Adrenal gland (tissue), 12 donors: ENCODE data around the gene TEKT5. TPM values are rescaled to one million over a fixed set of nuclear protein-coding genes. Genes with fewer than 3 reads are reported as not detected.

ENCODE experiments used
- DNase-seq, 7 donors: peaks; one replicate each; pipeline ENCODE4 v3.0.0-alpha.2; 2019 to 2020
- H3K27ac ChIP-seq, 5 donors: fragments of 200-600 bp; sonication (generic) in 4 of 5; 1 replicate in 3 of 5; 2 replicates in 2 of 5; pipeline versions ENCODE4 v1.5.1 to v1.8.0; 2016 to 2020; ENCODE audit warnings: mild to moderate bottlenecking in 1 of 5
- H3K27me3 ChIP-seq: fragments of 200-600 bp; 2 replicates; pipeline ENCODE4 v1.8.0; 2021
- H3K36me3 ChIP-seq, 2 donors: fragments of 200-600 bp; replicated peaks in 1 of 2; 1 replicate in 1 of 2; 2 replicates in 1 of 2; pipeline versions ENCODE4 v1.5.1 to v1.8.0; 2018 to 2022
- H3K4me1 ChIP-seq, 2 donors: fragments of 200-600 bp; replicated peaks in 1 of 2; 1 replicate in 1 of 2; 2 replicates in 1 of 2; pipeline versions ENCODE4 v1.5.1 to v1.8.0; 2018 to 2021
- H3K4me3 ChIP-seq, 4 donors: fragments of 200-600 bp; sonication (generic) in 3 of 4; one replicate each; pipeline ENCODE4 v1.5.1; 2016 to 2018
- H3K9me3 ChIP-seq, 3 donors: fragments of 200-600 bp; sonication (generic) in 1 of 3; replicated peaks in 1 of 3; 1 replicate in 2 of 3; 2 replicates in 1 of 3; pipeline versions ENCODE4 v1.5.1 to v1.8.0; 2016 to 2021
- POLR2A ChIP-seq, 2 donors: fragments of 450-650 bp; IDR thresholded peaks; one replicate each; pipeline ENCODE4 v1.6.1; 2017; ENCODE audit warnings: antibody characterized with exemption in 2 of 2, mild to moderate bottlenecking in 2 of 2, moderate library complexity in 1 of 2
- WGBS, 4 donors: extraction: QIAGEN DNeasy Blood & Tissue Kit in 2 of 4; methylation state at CpG; one replicate each; pipeline versions ENCODE4 v1.1.5 to v1.1.7; 2013 to 2017; 5-methylcytosine and 5-hydroxymethylcytosine counted together
- intact Hi-C, 2 donors: fragments of 100-400 bp; cut with DNase I; formaldehyde crosslinking; loops; one replicate each; pipeline versions ENCODE4 v1.14.1 to v1.15.0; 2022 to 2023
- polyA plus RNA-seq, 3 donors: library from polyadenylated mRNA; stranded (reverse); fragments of 200-250 nt in 2 of 3; fragments of 350-450 nt in 1 of 3; fragmentation: Illumina TruSeq in 1 of 3; extraction: RNeasy Lipid Tissue Mini Kit (QIAGEN cat#74804) in 1 of 3; gene quantifications; one replicate each; pipeline ENCODE4 v1.2.3, GENCODE V29; 2013 to 2014
- total RNA-seq, 9 donors: library from RNA; depleted of rRNA in 4 of 9; stranded (reverse); fragments of >200 nt in 4 of 9; fragments of 120-200 nt in 1 of 9; fragmentation: NEBNext Ultra II Directional in 1 of 9; extraction: Animal tissue kit (Norgen Biotek cat#: 25700) in 1 of 9; gene quantifications; one replicate each; pipeline versions ENCODE4 v1.1.0 to v1.2.4, GENCODE V29; 2013 to 2023
- TF ChIP-seq, protein P1 (sequence below), 6 experiments: fragments of 450-650 bp in 4 of 6; fragments of 200-600 bp in 2 of 6; sonication (generic) in 1 of 6; IDR thresholded peaks; 1 replicate in 5 of 6; 2 replicates in 1 of 6; pipeline versions ENCODE4 v1.5.1 to v1.8.0; 2016 to 2021; ENCODE audit warnings: antibody characterized with exemption in 6 of 6, mild to moderate bottlenecking in 2 of 6, moderate library complexity in 1 of 6
- donor health status: healthy with polysubstance abuse.
- donor health status: Bipolar disorder and iron deficiency.
- donor health status: DM: yes; HTN: yes; CAD: no.
- donor health status: DM: no; HTN: no; CAD: no.
- donor health status: DM: no; HTN: no; CAD: no.
- donor health status: DM: yes; HTN: yes; CAD: no.

TEKT5 gene
- total and polyA plus RNA-seq, 12 donors = 0.34 to 0.88 (median 0.43) TPM; not detected in 8

DNA sequence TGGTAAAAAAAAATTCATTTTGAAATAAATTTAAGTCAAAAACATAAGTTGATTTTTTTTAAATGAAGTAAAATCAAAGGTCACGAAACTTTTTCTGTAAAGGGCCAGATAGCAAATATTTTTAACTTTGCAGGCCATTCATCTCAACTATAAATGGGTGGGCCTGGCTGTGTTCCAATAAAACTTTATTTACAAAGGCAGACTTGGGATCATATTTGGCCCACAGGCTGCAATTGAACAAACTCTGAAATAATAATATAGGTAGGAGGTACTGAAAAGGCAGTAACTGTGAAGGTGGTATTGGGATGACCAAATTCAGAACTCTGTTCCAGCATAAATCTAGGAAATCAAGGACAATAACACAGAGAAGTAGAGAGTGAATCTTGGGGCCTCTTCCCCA lies 102.1 kb downstream of the TEKT5 start:
- no peaks in the 10 kb centered on the region for H3K36me3 ChIP-seq
- H3K4me1 ChIP-seq = no peaks in the 10 kb centered on the region
- intact Hi-C loops = no loop called here
- no peak for TF ChIP-seq POLR2A (IDR thresholded peaks at IDR 0.05)
- TF ChIP-seq, protein P1, sequence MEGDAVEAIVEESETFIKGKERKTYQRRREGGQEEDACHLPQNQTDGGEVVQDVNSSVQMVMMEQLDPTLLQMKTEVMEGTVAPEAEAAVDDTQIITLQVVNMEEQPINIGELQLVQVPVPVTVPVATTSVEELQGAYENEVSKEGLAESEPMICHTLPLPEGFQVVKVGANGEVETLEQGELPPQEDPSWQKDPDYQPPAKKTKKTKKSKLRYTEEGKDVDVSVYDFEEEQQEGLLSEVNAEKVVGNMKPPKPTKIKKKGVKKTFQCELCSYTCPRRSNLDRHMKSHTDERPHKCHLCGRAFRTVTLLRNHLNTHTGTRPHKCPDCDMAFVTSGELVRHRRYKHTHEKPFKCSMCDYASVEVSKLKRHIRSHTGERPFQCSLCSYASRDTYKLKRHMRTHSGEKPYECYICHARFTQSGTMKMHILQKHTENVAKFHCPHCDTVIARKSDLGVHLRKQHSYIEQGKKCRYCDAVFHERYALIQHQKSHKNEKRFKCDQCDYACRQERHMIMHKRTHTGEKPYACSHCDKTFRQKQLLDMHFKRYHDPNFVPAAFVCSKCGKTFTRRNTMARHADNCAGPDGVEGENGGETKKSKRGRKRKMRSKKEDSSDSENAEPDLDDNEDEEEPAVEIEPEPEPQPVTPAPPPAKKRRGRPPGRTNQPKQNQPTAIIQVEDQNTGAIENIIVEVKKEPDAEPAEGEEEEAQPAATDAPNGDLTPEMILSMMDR (IDR thresholded peaks at IDR 0.05) = no peak
- peaks cover 6% of the 10 kb centered on the region for H3K27me3 ChIP-seq
- DNase-seq = no peak
- 77 to 91% (median 82%) methylated on average over 1 of the region's 1 CpG for WGBS, 4 donors
- no peaks in the 10 kb centered on the region for H3K9me3 ChIP-seq
- no peak overlapping the region for H3K4me3 ChIP-seq
- H3K27ac ChIP-seq = no peak overlapping the region

DNA sequence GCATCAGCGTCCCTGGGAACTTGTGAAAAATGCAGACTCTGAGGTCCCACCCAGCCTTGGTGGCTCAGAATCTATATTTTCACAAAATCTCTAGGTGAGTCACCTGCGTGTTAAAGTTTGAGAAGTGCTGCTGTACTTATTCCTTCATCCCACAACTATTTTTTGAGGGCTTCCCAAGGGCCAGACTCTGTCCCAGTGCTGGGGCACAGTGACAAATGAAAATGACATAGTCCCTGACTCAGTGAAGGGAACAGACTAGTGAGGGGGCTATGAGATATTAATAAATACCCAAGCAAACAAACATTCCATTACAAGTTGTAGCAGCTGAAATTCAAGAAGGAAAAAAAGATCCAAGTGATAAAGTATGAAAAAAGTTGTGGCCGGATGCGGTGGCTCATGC lies 104.4 kb downstream of the TEKT5 start:
- no peak for DNase-seq
- Histone ChIP-seq H3K4me3 (no peak overlapping the region), H3K27ac (no peak overlapping the region), H3K9me3 (no peaks in the 10 kb centered on the region), H3K4me1 (no peaks in the 10 kb centered on the region), H3K36me3 (no peaks in the 10 kb centered on the region), H3K27me3 (no peaks in the 10 kb centered on the region)
- no peak for TF ChIP-seq POLR2A (IDR thresholded peaks at IDR 0.05)
- TF ChIP-seq, protein P1 (IDR thresholded peaks at IDR 0.05) = no peak
- WGBS, 4 donors = 80 to 82% (median 81%) methylated on average over 4 of the region's 4 CpGs
- intact Hi-C loops = no loop called here

DNA sequence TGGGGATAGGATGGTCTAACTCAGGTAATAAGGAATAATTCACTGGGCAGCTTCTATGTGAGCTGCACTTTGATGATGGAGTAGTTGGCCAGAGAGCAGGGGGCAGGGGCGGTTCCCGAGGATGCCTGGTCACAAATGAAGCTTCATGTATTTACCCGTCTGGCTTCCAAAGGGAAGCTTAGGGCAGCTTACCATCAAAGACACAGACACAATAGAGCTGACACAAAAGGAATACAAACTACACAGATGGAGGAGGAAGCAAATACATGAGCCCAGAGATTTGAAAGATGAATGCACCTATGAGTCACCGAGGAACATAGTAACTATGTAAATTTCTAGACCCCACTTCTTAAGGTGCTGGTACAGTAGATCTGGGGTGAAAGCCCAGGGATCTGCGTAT lies 105.6 kb downstream of the TEKT5 start:
- Histone ChIP-seq H3K36me3 (no peaks in the 10 kb centered on the region), H3K27ac (no peak overlapping the region), H3K4me3 (no peak overlapping the region), H3K9me3 (no peaks in the 10 kb centered on the region), H3K27me3 (no peaks in the 10 kb centered on the region), H3K4me1 (no peaks in the 10 kb centered on the region)
- DNase-seq = no peak
- TF ChIP-seq POLR2A (IDR thresholded peaks at IDR 0.05) = no peak
- TF ChIP-seq, protein P1 (IDR thresholded peaks at IDR 0.05) = no peak
- intact Hi-C loops = no loop called here
- WGBS, 4 donors = 53 to 75% (median 71%) methylated on average over 5 of the region's 5 CpGs

DNA sequence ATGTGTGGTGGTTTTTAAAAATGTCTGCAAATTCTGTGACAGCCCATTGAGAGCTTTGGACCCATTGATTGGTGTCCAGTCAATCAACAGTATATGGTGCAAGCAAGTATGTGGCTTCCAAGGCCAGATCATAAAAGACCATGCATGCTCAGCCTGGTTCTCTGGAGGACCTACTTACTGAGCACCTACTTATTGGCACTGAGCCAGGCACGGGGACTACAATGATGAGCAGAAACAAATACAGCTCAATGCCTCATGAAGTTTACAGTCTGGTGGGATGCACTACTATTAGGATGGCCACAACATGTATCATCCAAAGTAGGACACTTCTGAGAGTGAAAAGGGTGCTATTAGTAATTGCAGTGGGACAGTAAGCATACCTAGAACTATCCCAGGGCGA lies 107.1 kb downstream of the TEKT5 start:
- Histone ChIP-seq H3K27me3 (no peaks in the 10 kb centered on the region), H3K9me3 (no peaks in the 10 kb centered on the region), H3K4me3 (no peak overlapping the region), H3K36me3 (no peaks in the 10 kb centered on the region), H3K4me1 (no peaks in the 10 kb centered on the region), H3K27ac (no peak overlapping the region)
- intact Hi-C loops = no loop called here
- WGBS, 4 donors = 53 to 61% (median 56%) methylated on average over 2 of the region's 2 CpGs
- no peak for DNase-seq
- TF ChIP-seq, protein P1 (IDR thresholded peaks at IDR 0.05) = no peak
- no peak for TF ChIP-seq POLR2A (IDR thresholded peaks at IDR 0.05)
